Endothelial cell of umbilical vein (primary cell): ENCODE data around the gene FUBP3. TPM values are rescaled to one million over a fixed set of nuclear protein-coding genes. Genes with fewer than 3 reads are reported as not detected.

Experiments used
- BruUV-seq: library from RNA; stranded (reverse); fragments of 400-500 nt; replicated peaks from 2 replicates; lab custom pipeline; 2021; lab: Mats Ljungman, UMichigan
- CTCF ChIA-PET: fragments of 300-600, 350-600 bp; sonication (Branson Sonifier 250); formaldehyde crosslinking; loops from one replicate; lab custom pipeline; 2021; ENCODE audit warnings: antibody characterized with exemption, inconsistent platforms; lab: Charles Lee
- POLR2A ChIA-PET: fragments of 300-600, 350-600 bp; sonication (Branson Sonifier 250); formaldehyde crosslinking; loops from one replicate; lab custom pipeline; 2021; ENCODE audit warnings: antibody characterized with exemption, inconsistent platforms; lab: Charles Lee
- DNase-seq: peaks from one replicate; pipeline ENCODE4 v3.0.0-alpha.2; 2011; ENCODE audit warnings: low read depth, low spot score
- FAIRE-seq: peaks from 2 replicates; lab custom pipeline; 2011; peaks lifted over from hg19 to GRCh38; lab: Jason Lieb, UNC
- H2AFZ ChIP-seq: 2 replicates; pipeline ENCODE4 v1.6.0; 2012; ENCODE audit warnings: low read depth, low read length, control low read depth, inconsistent platforms
- H3K27ac ChIP-seq: 2 replicates; pipeline ENCODE4 v1.5.1; 2011; ENCODE audit warnings: low read depth, mild to moderate bottlenecking, control low read depth, low read length, moderate library complexity; ENCODE audit not compliant: insufficient read depth
- H3K27me3 ChIP-seq, 2 experiments: 2 replicates each; pipeline versions ENCODE4 v1.6.0 to v1.6.1; 2011; ENCODE audit warnings: low read length in 2 of 2, mixed read lengths in 1 of 2; ENCODE audit not compliant: control insufficient read depth in 2 of 2, insufficient read depth in 2 of 2
- H3K36me3 ChIP-seq, 2 experiments: 2 replicates in 1 of 2; 3 replicates in 1 of 2; pipeline ENCODE4 v1.5.1; 2011; ENCODE audit warnings: low read length in 2 of 2, mild to moderate bottlenecking in 1 of 2, moderate library complexity in 1 of 2; ENCODE audit not compliant: control insufficient read depth in 2 of 2, insufficient read depth in 2 of 2; ENCODE audit errors: extremely low read depth in 1 of 2
- H3K4me1 ChIP-seq: 3 replicates; pipeline ENCODE4 v1.5.1; 2011; ENCODE audit warnings: mild to moderate bottlenecking, low read length; ENCODE audit not compliant: control insufficient read depth, insufficient read depth; ENCODE audit errors: extremely low read depth
- H3K4me2 ChIP-seq: 2 replicates; pipeline ENCODE4 v1.6.1; 2011; ENCODE audit warnings: low read length, control low read depth, mixed read lengths; ENCODE audit not compliant: insufficient read depth
- H3K4me3 ChIP-seq, 3 experiments: fragments of 200-600 bp in 1 of 3; sonication (generic), shearing (Covaris generic) in 1 of 3; replicated peaks in 1 of 3; 2 replicates each; pipeline ENCODE4 v1.5.1; 2011 to 2016; ENCODE audit warnings: control low read depth in 3 of 3, low read length in 3 of 3, mild to moderate bottlenecking in 2 of 3, inconsistent platforms in 1 of 3, low read depth in 1 of 3, moderate library complexity in 1 of 3; ENCODE audit not compliant: insufficient read depth in 1 of 3
- H3K79me2 ChIP-seq: 2 replicates; pipeline ENCODE4 v1.6.0; 2012; ENCODE audit warnings: low read length, inconsistent platforms; ENCODE audit not compliant: control insufficient read depth, insufficient read depth
- H3K9ac ChIP-seq: replicated peaks from 2 replicates; pipeline ENCODE3; 2011; ENCODE audit warnings: low read length, control low read depth; ENCODE audit not compliant: insufficient read depth; ENCODE audit errors: extremely low read depth
- H3K9me1 ChIP-seq: replicated peaks from 3 replicates; pipeline ENCODE4 v1.6.0; 2011; ENCODE audit warnings: mild to moderate bottlenecking, low read length; ENCODE audit not compliant: control insufficient read depth, insufficient read depth; ENCODE audit errors: extremely low read depth
- H3K9me3 ChIP-seq: replicated peaks from 2 replicates; pipeline ENCODE4 v1.5.1; 2012; ENCODE audit warnings: low read length, inconsistent platforms; ENCODE audit not compliant: control insufficient read depth, insufficient read depth
- H4K20me1 ChIP-seq: replicated peaks from 2 replicates; pipeline ENCODE3; 2011; ENCODE audit warnings: mild to moderate bottlenecking, low read length; ENCODE audit not compliant: control insufficient read depth, insufficient read depth; ENCODE audit errors: extremely low read depth
- EZH2 ChIP-seq: IDR thresholded peaks from 2 replicates; pipeline ENCODE4 v1.6.1; 2012; ENCODE audit warnings: borderline replicate concordance, low read depth, mild to moderate bottlenecking, moderate library complexity, low read length, inconsistent platforms; ENCODE audit not compliant: severe bottlenecking
- FOS ChIP-seq: IDR thresholded peaks from 2 replicates; pipeline ENCODE4 v1.6.1; 2011; ENCODE audit warnings: mild to moderate bottlenecking, low read length, moderate library complexity, borderline replicate concordance; ENCODE audit not compliant: insufficient read depth
- GATA2 ChIP-seq: IDR thresholded peaks from 2 replicates; pipeline ENCODE4 v1.7.0; 2011; ENCODE audit warnings: low read depth, mild to moderate bottlenecking, moderate library complexity, mixed read lengths, low read length; ENCODE audit not compliant: insufficient read length, insufficient read depth
- JUN ChIP-seq: IDR thresholded peaks from 2 replicates; pipeline ENCODE4 v1.6.1; 2011; ENCODE audit warnings: borderline replicate concordance, low read depth; ENCODE audit not compliant: insufficient read length, insufficient read depth
- MYC ChIP-seq: IDR thresholded peaks from one replicate; pipeline ENCODE4 v1.6.1; 2011; ENCODE audit warnings: mild to moderate bottlenecking, low read depth, low read length
- POLR2A ChIP-seq: IDR thresholded peaks from 2 replicates; pipeline ENCODE4 v1.6.1; 2012; ENCODE audit warnings: low read depth, mild to moderate bottlenecking, control low read depth, low read length
- POLR2AphosphoS5 ChIP-seq: IDR thresholded peaks from 2 replicates; pipeline ENCODE4 v1.6.1; 2012; ENCODE audit warnings: low read depth, mild to moderate bottlenecking, control low read depth, low read length, moderate library complexity; ENCODE audit not compliant: insufficient read depth
- dilution Hi-C: fragments of 300-500 bp; cut with MboI; formaldehyde crosslinking; loops from one replicate; pipeline ENCODE4 v1.15.0; 2019; ENCODE audit warnings: low sequenced_read_pairs; ENCODE audit not compliant: extremely low pct_ligation_motif_present
- intact Hi-C: fragments of 100-400 bp; cut with micrococcal nuclease; formaldehyde crosslinking; loops from one replicate; pipeline ENCODE4 v1.10.0; 2022
- polyA plus RNA-seq, 4 experiments: library from polyadenylated mRNA; depleted of rRNA in 3 of 4; stranded (reverse) in 3 of 4; unstranded in 1 of 4; fragments of >200 nt; gene quantifications; 2 replicates each; pipeline versions ENCODE4 v1.2.1 to v1.2.3, GENCODE V29; 2011 to 2012; ENCODE audit warnings: missing spikeins in 1 of 4
- total RNA-seq: library from RNA; stranded (reverse); gene quantifications from 2 replicates; pipeline ENCODE4 v1.2.3, GENCODE V29; 2021
- TF ChIP-seq, protein P1 (sequence below), 2 donors: IDR thresholded peaks; 1 replicate in 1 of 2; 2 replicates in 1 of 2; pipeline ENCODE4 v1.5.1; 2011; ENCODE audit warnings: low read length in 2 of 2, mild to moderate bottlenecking in 2 of 2, moderate library complexity in 2 of 2, control low read depth in 1 of 2, inconsistent platforms in 1 of 2, low read depth in 1 of 2; ENCODE audit not compliant: insufficient read depth in 1 of 2; ENCODE audit errors: extremely low read depth in 1 of 2
- TF ChIP-seq, protein P2 (sequence below): IDR thresholded peaks from 2 replicates; pipeline ENCODE4 v1.6.1; 2011; ENCODE audit not compliant: insufficient read depth, insufficient read length

FUBP3 gene
- total and polyA plus RNA-seq, 2 donors (not counting 3 experiments of a cell fraction or from before 2014, with no cell fraction given): 19.4 to 50.9 TPM

DNA sequence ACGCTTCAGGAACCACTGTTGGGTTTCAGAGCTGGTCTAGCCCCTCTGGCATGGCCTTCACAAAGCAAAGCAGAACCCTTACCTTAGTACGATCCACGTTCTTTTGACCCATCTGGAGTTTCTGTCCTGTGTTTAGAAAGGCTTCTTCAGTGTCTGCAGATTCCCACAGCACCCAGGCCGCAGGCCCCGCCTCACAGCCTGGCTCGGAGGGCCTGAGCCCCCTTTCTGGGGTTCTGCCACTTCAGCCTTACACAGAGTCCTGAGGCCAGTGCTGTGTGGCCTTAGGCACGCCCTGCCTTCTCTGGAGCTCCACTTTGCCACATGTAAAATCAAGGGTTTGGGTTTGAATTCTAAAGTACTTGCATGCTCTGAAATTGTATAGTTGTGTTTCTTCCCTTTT, 53.5 kb downstream of the FUBP3 start:
- no peak overlapping the region for H3K4me2 ChIP-seq
- H3K4me3 ChIP-seq: no peak overlapping the region
- H4K20me1 ChIP-seq: no peaks in the 10 kb centered on the region
- dilution Hi-C loops (no loop called here), intact Hi-C loops (no loop called here)
- H3K79me2 ChIP-seq: no peaks in the 10 kb centered on the region
- no peak overlapping the region for H2AFZ ChIP-seq
- DNase-seq (no peak), FAIRE-seq (no peak)
- no peaks in the 10 kb centered on the region for H3K4me1 ChIP-seq
- no peaks in the 10 kb centered on the region for H3K27me3 ChIP-seq
- ChIA-PET CTCF (no interaction called here), POLR2A (no interaction called here)
- no peaks in the 10 kb centered on the region for H3K9me3 ChIP-seq
- TF ChIP-seq GATA2 (no peak), FOS (no peak), JUN (no peak), EZH2 (no peak), POLR2A (no peak), MYC (no peak), POLR2AphosphoS5 (no peak)
- TF ChIP-seq, protein P1, sequence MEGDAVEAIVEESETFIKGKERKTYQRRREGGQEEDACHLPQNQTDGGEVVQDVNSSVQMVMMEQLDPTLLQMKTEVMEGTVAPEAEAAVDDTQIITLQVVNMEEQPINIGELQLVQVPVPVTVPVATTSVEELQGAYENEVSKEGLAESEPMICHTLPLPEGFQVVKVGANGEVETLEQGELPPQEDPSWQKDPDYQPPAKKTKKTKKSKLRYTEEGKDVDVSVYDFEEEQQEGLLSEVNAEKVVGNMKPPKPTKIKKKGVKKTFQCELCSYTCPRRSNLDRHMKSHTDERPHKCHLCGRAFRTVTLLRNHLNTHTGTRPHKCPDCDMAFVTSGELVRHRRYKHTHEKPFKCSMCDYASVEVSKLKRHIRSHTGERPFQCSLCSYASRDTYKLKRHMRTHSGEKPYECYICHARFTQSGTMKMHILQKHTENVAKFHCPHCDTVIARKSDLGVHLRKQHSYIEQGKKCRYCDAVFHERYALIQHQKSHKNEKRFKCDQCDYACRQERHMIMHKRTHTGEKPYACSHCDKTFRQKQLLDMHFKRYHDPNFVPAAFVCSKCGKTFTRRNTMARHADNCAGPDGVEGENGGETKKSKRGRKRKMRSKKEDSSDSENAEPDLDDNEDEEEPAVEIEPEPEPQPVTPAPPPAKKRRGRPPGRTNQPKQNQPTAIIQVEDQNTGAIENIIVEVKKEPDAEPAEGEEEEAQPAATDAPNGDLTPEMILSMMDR (IDR thresholded peaks at IDR 0.05; ENCODE audit: extremely low read depth in 1 of 2, insufficient read depth in 1 of 2, low read depth in 1 of 2, low read length in 2 of 2): no peak
- TF ChIP-seq, protein P2, sequence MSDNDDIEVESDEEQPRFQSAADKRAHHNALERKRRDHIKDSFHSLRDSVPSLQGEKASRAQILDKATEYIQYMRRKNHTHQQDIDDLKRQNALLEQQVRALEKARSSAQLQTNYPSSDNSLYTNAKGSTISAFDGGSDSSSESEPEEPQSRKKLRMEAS: no peak
- H3K27ac ChIP-seq: no peak overlapping the region
- H3K36me3 ChIP-seq: peaks cover 7 to 57% of the 10 kb centered on the region in 2 experiments
- BruUV-seq: no TSS peak
- no peaks in the 10 kb centered on the region for H3K9me1 ChIP-seq
- no peak overlapping the region for H3K9ac ChIP-seq
